Brain microvascular endothelial cell (primary cell): ENCODE results near the gene DNAJC17.

Experiments used
- DNase-seq: peaks from one replicate; pipeline ENCODE4 v3.0.0-alpha.2; 2020
- H3K27ac ChIP-seq: fragments of 250-450 bp; sonication (Bioruptor Pico); 2 replicates; pipeline ENCODE4 v1.5.1; 2020; ENCODE audit warnings: mild to moderate bottlenecking, moderate library complexity
- H3K27me3 ChIP-seq: fragments of 250-450 bp; sonication (Bioruptor Pico); replicated peaks from 2 replicates; pipeline ENCODE4 v1.5.1; 2020; ENCODE audit warnings: mild to moderate bottlenecking
- H3K36me3 ChIP-seq: fragments of 250-450 bp; sonication (Bioruptor Pico); replicated peaks from 2 replicates; pipeline ENCODE4 v1.5.1; 2020; ENCODE audit warnings: mild to moderate bottlenecking
- H3K4me3 ChIP-seq: 2 replicates; pipeline ENCODE4 v1.5.1; 2011; ENCODE audit warnings: low read depth, mild to moderate bottlenecking, control low read depth, low read length, moderate library complexity
- in situ Hi-C: cut with HindIII; loops from 2 replicates; pipeline ENCODE4 v1.10.0; 2017; ENCODE audit warnings: low sequenced_read_pairs, low pct_ligation_motif_present
- TF ChIP-seq, protein P1 (sequence below): IDR thresholded peaks from 2 replicates; pipeline ENCODE4 v1.5.1; 2011; ENCODE audit warnings: low read depth, mild to moderate bottlenecking, moderate library complexity, low read length, control low read depth, inconsistent platforms; ENCODE audit errors: missing control alignments

DNAJC17 gene, protein sequence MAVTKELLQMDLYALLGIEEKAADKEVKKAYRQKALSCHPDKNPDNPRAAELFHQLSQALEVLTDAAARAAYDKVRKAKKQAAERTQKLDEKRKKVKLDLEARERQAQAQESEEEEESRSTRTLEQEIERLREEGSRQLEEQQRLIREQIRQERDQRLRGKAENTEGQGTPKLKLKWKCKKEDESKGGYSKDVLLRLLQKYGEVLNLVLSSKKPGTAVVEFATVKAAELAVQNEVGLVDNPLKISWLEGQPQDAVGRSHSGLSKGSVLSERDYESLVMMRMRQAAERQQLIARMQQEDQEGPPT

DNA sequence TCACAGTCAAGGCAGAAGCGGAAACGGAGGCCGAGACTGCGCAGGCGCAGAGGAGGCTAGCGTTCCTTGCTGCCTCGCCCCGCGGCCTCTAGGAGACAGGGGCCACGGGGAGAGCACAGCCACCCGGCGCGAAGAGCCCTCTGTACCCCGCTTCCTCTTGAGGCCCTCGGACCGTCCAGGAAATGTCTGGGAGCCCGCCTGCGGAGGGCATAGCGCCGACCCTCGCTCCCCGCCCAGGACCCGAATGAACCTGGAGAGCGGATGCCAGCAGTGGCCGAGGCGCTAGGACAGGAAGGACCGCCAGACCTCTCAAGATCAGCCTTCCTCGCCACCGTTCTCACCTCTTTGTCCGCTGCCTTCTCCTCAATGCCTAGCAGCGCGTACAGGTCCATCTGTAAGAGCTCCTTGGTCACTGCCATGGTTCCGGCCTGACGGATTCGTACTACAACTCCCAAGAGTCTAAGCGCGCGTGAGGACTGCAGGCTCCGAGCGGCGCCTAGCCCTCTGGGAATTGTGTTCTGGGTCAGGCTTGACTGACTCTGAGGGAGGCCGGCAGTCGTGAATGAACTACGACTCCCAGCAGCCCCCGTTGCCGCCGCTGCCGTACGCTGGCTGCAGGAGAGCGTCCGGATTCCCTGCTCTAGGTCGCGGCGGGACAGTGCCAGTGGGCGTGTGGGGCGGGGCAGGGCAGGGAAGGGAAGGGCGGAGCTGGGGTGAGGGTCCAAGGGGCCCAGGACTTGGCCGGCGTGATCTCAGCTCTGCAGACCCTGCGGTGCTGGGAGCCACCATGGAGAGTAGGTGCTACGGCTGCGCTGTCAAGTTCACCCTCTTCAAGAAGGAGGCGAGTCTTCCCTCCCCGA lies at the start of gene DNAJC17, which contains the start of gene ZFYVE19:
Gene DNAJC17 (minus strand): TSS at position 446 of the 860 bp plus-strand sequence. CDS start 27 bp downstream, at position 419.
Gene ZFYVE19 (plus strand): TSS at position 62 of the 860 bp plus-strand sequence. CDS start 501 bp downstream, at position 563.
- Histone ChIP-seq H3K27ac (peak within 1 kb of the TSS; percentile 45), H3K36me3 (peaks cover 5% of the 10 kb centered on the region), H3K4me3 (peak within 1 kb of the TSS; percentile 100), H3K27me3 (no peaks in the 10 kb centered on the region)
- in situ Hi-C loops: no loop called here
- peak; percentile 98 for DNase-seq
- TF ChIP-seq, protein P1, sequence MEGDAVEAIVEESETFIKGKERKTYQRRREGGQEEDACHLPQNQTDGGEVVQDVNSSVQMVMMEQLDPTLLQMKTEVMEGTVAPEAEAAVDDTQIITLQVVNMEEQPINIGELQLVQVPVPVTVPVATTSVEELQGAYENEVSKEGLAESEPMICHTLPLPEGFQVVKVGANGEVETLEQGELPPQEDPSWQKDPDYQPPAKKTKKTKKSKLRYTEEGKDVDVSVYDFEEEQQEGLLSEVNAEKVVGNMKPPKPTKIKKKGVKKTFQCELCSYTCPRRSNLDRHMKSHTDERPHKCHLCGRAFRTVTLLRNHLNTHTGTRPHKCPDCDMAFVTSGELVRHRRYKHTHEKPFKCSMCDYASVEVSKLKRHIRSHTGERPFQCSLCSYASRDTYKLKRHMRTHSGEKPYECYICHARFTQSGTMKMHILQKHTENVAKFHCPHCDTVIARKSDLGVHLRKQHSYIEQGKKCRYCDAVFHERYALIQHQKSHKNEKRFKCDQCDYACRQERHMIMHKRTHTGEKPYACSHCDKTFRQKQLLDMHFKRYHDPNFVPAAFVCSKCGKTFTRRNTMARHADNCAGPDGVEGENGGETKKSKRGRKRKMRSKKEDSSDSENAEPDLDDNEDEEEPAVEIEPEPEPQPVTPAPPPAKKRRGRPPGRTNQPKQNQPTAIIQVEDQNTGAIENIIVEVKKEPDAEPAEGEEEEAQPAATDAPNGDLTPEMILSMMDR: peak; percentile 7

- TF ChIP-seq, protein P1: no peak
- DNase-seq: no peak
- H3K27me3 ChIP-seq: no peaks in the 10 kb centered on the region
- no peak overlapping the region for H3K4me3 ChIP-seq
- in situ Hi-C loops: no loop called here
- H3K36me3 ChIP-seq: no peaks in the 10 kb centered on the region
- H3K27ac ChIP-seq: no peak overlapping the region
Observed at GRCh38 chr15:40856746-40857145, 49.5 kb upstream of the DNAJC17 start.

DNA sequence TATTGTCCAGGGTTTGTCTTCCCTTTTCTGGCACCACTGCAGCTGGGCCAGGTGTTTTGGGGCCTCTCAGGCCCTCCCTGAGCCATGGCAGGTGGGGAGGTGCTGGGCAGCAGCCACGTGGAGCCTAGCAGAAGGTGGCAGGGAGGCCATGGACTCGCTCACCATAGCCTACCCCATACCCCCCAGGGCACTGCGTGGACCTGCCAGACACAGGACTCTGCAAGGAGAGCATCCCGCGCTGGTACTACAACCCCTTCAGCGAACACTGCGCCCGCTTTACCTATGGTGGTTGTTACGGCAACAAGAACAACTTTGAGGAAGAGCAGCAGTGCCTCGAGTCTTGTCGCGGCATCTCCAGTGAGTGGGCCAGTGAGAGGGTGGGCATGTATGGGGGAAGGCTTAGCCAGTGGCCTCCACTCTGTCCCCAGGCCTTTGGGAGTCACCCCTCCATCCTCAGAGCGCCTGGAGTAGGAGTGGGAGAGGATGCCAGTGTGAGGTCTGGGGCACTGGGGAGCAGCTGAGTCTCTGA lies 48.5 kb upstream of the DNAJC17 start:
- in situ Hi-C loops: no loop called here
- no peak for DNase-seq
- Histone ChIP-seq H3K4me3 (no peak overlapping the region), H3K27ac (no peak overlapping the region), H3K36me3 (no peaks in the 10 kb centered on the region), H3K27me3 (no peaks in the 10 kb centered on the region)
- TF ChIP-seq, protein P1: no peak

DNA sequence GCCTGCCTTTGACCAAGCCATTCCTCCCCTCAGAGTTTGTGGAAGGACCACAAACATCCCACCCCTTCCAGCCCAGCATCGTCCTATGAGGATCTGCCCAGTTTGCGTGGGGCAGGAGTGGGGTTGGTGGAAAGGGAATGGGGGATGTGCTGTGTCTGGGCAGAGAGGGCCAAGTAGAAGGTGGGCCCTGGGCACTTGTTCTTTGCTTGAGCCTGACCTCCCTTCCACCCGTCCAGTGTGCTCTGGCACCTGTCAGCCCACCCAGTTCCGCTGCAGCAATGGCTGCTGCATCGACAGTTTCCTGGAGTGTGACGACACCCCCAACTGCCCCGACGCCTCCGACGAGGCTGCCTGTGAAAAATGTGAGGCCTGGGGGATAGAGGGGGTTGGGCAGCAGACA lies 46.9 kb upstream of the DNAJC17 start:
- no peak overlapping the region for H3K27ac ChIP-seq
- no peak overlapping the region for H3K4me3 ChIP-seq
- in situ Hi-C loops: no loop called here
- no peaks in the 10 kb centered on the region for H3K27me3 ChIP-seq
- TF ChIP-seq, protein P1: no peak
- no peak for DNase-seq
- no peaks in the 10 kb centered on the region for H3K36me3 ChIP-seq

GRCh38 chr15:40853241-40853890 lies 46.1 kb upstream of the DNAJC17 start:
- H3K27ac ChIP-seq: no peak overlapping the region
- H3K27me3 ChIP-seq: no peaks in the 10 kb centered on the region
- no peak overlapping the region for H3K4me3 ChIP-seq
- in situ Hi-C loops: no loop called here
- TF ChIP-seq, protein P1: no peak
- no peak for DNase-seq
- H3K36me3 ChIP-seq: no peaks in the 10 kb centered on the region
